Type B pancreatic cell (in vitro differentiated cells): ENCODE results near the gene STXBP5L. TPM values are rescaled to one million over a fixed set of nuclear protein-coding genes. Genes with fewer than 3 reads are reported as not detected.

ENCODE experiments used
- DNase-seq: peaks from one replicate; pipeline ENCODE4 v3.0.0; 2021; ENCODE audit warnings: mixed read lengths; ENCODE audit not compliant: unreplicated experiment; ENCODE audit errors: extremely low spot score
- H3K27ac Mint-ChIP-seq: 2 replicates; pipeline ENCODE4 v1.8.0; 2021; ENCODE audit warnings: mild to moderate bottlenecking, mixed read lengths
- H3K27me3 Mint-ChIP-seq: 2 replicates; pipeline ENCODE4 v1.8.0; 2021; ENCODE audit warnings: mixed read lengths
- H3K36me3 Mint-ChIP-seq: 2 replicates; pipeline ENCODE4 v1.8.0; 2021; ENCODE audit warnings: mixed read lengths
- H3K4me1 Mint-ChIP-seq: one replicate; pipeline ENCODE4 v1.8.0; 2021; ENCODE audit warnings: mixed read lengths; ENCODE audit not compliant: unreplicated experiment
- H3K4me3 Mint-ChIP-seq: 2 replicates; pipeline ENCODE4 v1.8.0; 2021; ENCODE audit warnings: mild to moderate bottlenecking, mixed read lengths
- H3K9me3 Mint-ChIP-seq: 2 replicates; pipeline ENCODE4 v1.8.0; 2021; ENCODE audit warnings: mixed read lengths
- total RNA-seq: library from RNA; stranded (reverse); gene quantifications from 2 replicates; pipeline ENCODE4 v1.2.1, GENCODE V29; 2021; ENCODE audit warnings: low replicate concordance
- TF ChIP-seq, protein P1 (sequence below): fragments of 200-600 bp; sonication (generic); conservative IDR thresholded peaks from 2 replicates; pipeline ENCODE4 v1.5.0; 2021; ENCODE audit warnings: antibody characterized with exemption, mild to moderate bottlenecking

STXBP5L gene
- total RNA-seq, 1 donor from 2014 or later, result 3.6 TPM

DNA sequence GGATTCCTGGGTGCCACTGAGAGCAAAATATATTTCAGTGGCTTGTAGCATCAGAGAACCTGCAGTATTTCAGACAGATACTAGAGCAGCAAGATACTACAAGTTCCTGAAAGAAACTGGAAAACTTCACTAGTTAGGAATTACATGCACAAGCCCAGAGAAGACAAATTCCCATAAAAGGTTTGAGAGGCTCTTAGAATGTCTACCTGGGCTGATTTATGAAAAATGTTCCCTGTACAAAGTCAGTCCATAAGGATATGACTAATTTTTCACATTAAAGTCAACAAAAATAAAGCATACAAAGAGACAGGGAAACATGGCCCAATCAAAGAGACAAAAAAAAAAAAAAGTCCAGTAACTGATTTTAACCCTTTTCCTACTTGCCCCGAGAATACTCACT is 335.2 kb downstream of the STXBP5L start:
- TF ChIP-seq, protein P1, sequence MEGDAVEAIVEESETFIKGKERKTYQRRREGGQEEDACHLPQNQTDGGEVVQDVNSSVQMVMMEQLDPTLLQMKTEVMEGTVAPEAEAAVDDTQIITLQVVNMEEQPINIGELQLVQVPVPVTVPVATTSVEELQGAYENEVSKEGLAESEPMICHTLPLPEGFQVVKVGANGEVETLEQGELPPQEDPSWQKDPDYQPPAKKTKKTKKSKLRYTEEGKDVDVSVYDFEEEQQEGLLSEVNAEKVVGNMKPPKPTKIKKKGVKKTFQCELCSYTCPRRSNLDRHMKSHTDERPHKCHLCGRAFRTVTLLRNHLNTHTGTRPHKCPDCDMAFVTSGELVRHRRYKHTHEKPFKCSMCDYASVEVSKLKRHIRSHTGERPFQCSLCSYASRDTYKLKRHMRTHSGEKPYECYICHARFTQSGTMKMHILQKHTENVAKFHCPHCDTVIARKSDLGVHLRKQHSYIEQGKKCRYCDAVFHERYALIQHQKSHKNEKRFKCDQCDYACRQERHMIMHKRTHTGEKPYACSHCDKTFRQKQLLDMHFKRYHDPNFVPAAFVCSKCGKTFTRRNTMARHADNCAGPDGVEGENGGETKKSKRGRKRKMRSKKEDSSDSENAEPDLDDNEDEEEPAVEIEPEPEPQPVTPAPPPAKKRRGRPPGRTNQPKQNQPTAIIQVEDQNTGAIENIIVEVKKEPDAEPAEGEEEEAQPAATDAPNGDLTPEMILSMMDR, result no peak
- H3K9me3 Mint-ChIP-seq, result no peaks in the 10 kb centered on the region
- no peaks in the 10 kb centered on the region for H3K4me1 Mint-ChIP-seq
- no peaks in the 10 kb centered on the region for H3K36me3 Mint-ChIP-seq
- no peak overlapping the region for H3K4me3 Mint-ChIP-seq
- H3K27me3 Mint-ChIP-seq, result no peaks in the 10 kb centered on the region
- H3K27ac Mint-ChIP-seq, result no peak overlapping the region
- DNase-seq, result no peak

DNA sequence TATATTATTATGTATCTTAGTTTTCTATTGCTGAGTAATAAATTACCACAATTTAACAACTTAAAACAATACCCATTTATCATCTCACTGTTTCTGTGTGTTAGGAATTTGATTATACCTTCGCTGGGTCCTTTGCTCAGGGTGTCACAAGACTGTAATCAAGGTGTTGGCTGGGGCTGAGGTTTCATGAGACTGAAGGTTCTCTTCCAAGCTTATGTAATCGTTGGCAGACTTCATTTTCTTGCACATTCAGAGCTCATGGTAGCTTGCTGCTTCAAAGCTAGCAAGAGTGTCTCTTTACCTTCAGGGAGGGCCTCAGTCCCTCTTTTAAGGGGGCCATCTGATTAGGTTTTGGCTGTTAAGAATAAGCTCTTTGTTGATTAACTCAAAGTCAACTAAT is 344.7 kb downstream of the STXBP5L start:
- H3K4me1 Mint-ChIP-seq, result no peaks in the 10 kb centered on the region
- DNase-seq, result no peak
- H3K4me3 Mint-ChIP-seq, result no peak overlapping the region
- H3K36me3 Mint-ChIP-seq, result no peaks in the 10 kb centered on the region
- no peak overlapping the region for H3K27ac Mint-ChIP-seq
- H3K27me3 Mint-ChIP-seq, result no peaks in the 10 kb centered on the region
- TF ChIP-seq, protein P1, result no peak
- H3K9me3 Mint-ChIP-seq, result no peaks in the 10 kb centered on the region

DNA sequence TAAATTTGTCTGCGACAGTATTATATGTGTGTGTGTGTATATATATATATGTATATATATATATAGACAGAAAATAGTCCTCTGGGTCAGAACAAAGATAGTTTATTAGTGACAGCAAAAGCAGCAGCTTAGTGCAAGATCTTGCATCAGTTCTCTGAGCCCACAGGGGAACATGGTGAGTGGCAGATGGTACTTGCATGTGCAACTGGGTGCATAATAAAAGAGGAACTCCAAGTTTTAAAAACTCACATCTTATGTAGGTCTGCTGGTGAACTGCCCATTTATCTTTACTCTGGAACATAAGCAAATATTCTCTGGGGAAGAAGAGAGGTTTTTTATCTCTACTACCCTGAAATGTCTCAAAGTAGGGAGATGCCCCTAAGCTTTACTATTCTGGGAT is 361.4 kb downstream of the STXBP5L start:
- TF ChIP-seq, protein P1, result no peak
- no peaks in the 10 kb centered on the region for H3K4me1 Mint-ChIP-seq
- H3K4me3 Mint-ChIP-seq, result no peak overlapping the region
- DNase-seq, result no peak
- H3K9me3 Mint-ChIP-seq, result no peaks in the 10 kb centered on the region
- no peaks in the 10 kb centered on the region for H3K36me3 Mint-ChIP-seq
- H3K27me3 Mint-ChIP-seq, result no peaks in the 10 kb centered on the region
- no peak overlapping the region for H3K27ac Mint-ChIP-seq

DNA sequence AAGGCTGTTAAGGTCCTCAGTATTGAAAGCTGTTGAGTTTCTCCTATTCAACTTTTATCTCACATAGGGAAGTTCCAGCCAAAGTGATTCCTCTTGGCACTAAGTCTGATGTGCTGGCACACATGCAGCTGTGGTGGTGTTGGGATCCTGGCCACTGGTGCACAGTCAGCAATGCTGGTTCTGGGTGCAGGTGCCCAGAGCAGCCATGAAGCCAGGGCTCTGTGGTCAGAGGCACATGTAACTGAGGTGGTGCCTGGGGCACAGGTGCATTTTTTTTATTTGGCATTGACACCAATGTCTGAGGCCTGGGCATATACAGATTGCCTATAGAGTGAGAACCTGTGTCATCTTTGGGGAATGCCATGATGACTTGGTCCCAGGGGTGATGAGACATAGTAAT is 366.4 kb downstream of the STXBP5L start:
- TF ChIP-seq, protein P1, result no peak
- H3K4me1 Mint-ChIP-seq, result no peaks in the 10 kb centered on the region
- H3K27ac Mint-ChIP-seq, result no peak overlapping the region
- H3K27me3 Mint-ChIP-seq, result no peaks in the 10 kb centered on the region
- no peaks in the 10 kb centered on the region for H3K9me3 Mint-ChIP-seq
- H3K4me3 Mint-ChIP-seq, result no peak overlapping the region
- no peak for DNase-seq
- H3K36me3 Mint-ChIP-seq, result no peaks in the 10 kb centered on the region

DNA sequence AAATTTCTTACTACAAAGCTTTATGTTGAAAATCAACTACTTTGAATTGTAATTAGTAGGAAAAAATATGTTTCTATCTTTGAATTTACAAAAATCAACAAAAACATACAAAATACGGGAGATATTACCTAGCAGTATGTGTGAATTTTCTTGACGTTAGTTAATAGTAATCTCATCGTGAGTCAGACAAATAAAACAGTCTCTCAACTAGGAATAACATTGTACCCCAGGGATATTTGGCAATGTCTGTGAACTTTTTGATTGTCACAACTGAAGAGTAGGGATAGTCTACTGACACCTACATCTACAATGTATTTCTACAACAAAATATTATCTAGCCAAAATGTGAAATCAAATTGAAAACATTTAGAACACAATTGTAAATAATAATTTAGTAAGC is 387.4 kb downstream of the STXBP5L start:
- Mint-ChIP-seq H3K9me3 (no peaks in the 10 kb centered on the region), H3K27me3 (no peaks in the 10 kb centered on the region), H3K4me1 (no peaks in the 10 kb centered on the region), H3K4me3 (no peak overlapping the region), H3K27ac (no peak overlapping the region), H3K36me3 (no peaks in the 10 kb centered on the region)
- no peak for DNase-seq
- TF ChIP-seq, protein P1, result no peak

DNA sequence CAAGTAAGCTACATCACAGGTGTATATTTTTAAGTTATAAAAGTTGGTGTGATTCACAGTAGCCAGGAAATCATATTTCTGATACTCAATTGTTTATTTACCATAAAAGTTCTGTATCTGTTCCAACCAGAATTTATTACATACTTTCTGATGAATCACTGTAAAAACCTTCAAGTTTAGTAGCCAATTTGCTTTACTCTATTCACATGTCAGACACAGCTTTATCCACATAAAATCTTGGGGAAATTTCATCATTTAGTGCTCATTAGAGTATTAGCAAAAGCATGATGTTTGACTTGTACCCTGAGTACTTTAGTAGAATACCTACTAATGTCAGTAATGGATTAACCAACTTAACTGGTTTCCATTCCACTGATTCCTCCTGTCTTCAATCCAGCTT is 388.0 kb downstream of the STXBP5L start:
- DNase-seq, result no peak
- no peak overlapping the region for H3K4me3 Mint-ChIP-seq
- H3K27ac Mint-ChIP-seq, result no peak overlapping the region
- H3K9me3 Mint-ChIP-seq, result no peaks in the 10 kb centered on the region
- no peaks in the 10 kb centered on the region for H3K27me3 Mint-ChIP-seq
- TF ChIP-seq, protein P1, result no peak
- H3K4me1 Mint-ChIP-seq, result no peaks in the 10 kb centered on the region
- H3K36me3 Mint-ChIP-seq, result no peaks in the 10 kb centered on the region
